PC-3 (cell line): Measurements from ENCODE around the gene CCL18. TPM values are rescaled to one million over a fixed set of nuclear protein-coding genes. Genes with fewer than 3 reads are reported as not detected.
"Not testable (repeated sequence)": the region's sequence is repeated elsewhere in the genome, so short reads cannot be mapped to it uniquely, and the experiment has no call there.

Experiments
- ATAC-seq: fragments of 200-7000 bp; cut with Tn5 transposase; 2 replicates; pipeline ENCODE4 v1.9.1; 2020; ENCODE audit warnings: mild to moderate bottlenecking, moderate library complexity
- BruUV-seq: library from RNA; stranded (reverse); fragments of 400-500 nt; replicated peaks from 2 replicates; lab custom pipeline; 2021; lab: Mats Ljungman, UMichigan
- CTCF ChIA-PET: fragments of 300-600 bp; sonication (Branson Sonifier 250); formaldehyde crosslinking; loops from one replicate; lab custom pipeline; 2022; ENCODE audit warnings: antibody characterized with exemption; lab: Charles Lee
- POLR2A ChIA-PET: fragments of 300-600 bp; sonication (Branson Sonifier 250); formaldehyde crosslinking; loops from one replicate; lab custom pipeline; 2022; ENCODE audit warnings: antibody characterized with exemption; ENCODE audit not compliant: unreplicated experiment; lab: Charles Lee
- DNase-seq: peaks from one replicate; pipeline ENCODE4 v3.0.0-alpha.2; 2015
- H2AFZ ChIP-seq: fragments of 300-600 bp; sonication (generic); 2 replicates; pipeline ENCODE4 v1.6.0; 2016; ENCODE audit warnings: antibody characterized with exemption, low read length
- H3F3A ChIP-seq: fragments of 300-600 bp; sonication (generic); one replicate; pipeline ENCODE4 v1.6.0; 2017; ENCODE audit warnings: antibody characterized with exemption, low read length, control low read depth, mild to moderate bottlenecking; ENCODE audit not compliant: unreplicated experiment
- H3K27ac ChIP-seq: fragments of 300-600 bp; sonication (generic); 2 replicates; pipeline ENCODE4 v1.5.1; 2016; ENCODE audit warnings: mild to moderate bottlenecking, low read length
- H3K27me3 ChIP-seq: fragments of 300-600 bp; sonication (generic); 2 replicates; pipeline ENCODE4 v1.6.1; 2016; ENCODE audit warnings: low read length, mixed read lengths
- H3K36me3 ChIP-seq: fragments of 300-600 bp; sonication (generic); 2 replicates; pipeline ENCODE4 v1.6.1; 2016; ENCODE audit warnings: low read depth, mixed run types, low read length, mixed read lengths
- H3K4me1 ChIP-seq: fragments of 300-600 bp; sonication (generic); 2 replicates; pipeline ENCODE4 v1.5.1; 2016; ENCODE audit warnings: low read length; ENCODE audit not compliant: insufficient read depth
- H3K4me2 ChIP-seq: fragments of 300-600 bp; sonication (generic); 2 replicates; pipeline ENCODE4 v1.6.0; 2016; ENCODE audit warnings: low read length
- H3K4me3 ChIP-seq: fragments of 300-600 bp; sonication (generic); 2 replicates; pipeline ENCODE4 v1.5.1; 2016; ENCODE audit warnings: mild to moderate bottlenecking, low read length, mixed read lengths
- H3K79me2 ChIP-seq: fragments of 300-600 bp; sonication (generic); 2 replicates; pipeline ENCODE4 v1.6.1; 2017; ENCODE audit warnings: low read length, mixed read lengths
- H3K9ac ChIP-seq: fragments of 300-600 bp; sonication (generic); 2 replicates; pipeline ENCODE4 v1.6.0; 2016; ENCODE audit warnings: mild to moderate bottlenecking, low read length
- H3K9me2 ChIP-seq: fragments of 300-600 bp; sonication (generic); replicated peaks from 2 replicates; pipeline ENCODE4 v1.6.1; 2016; ENCODE audit warnings: mixed run types, low read length, mixed read lengths
- H3K9me3 ChIP-seq: fragments of 300-600 bp; sonication (generic); 2 replicates; pipeline ENCODE4 v1.6.1; 2016; ENCODE audit warnings: low read length, mixed read lengths
- H4K20me1 ChIP-seq: fragments of 300-600 bp; sonication (generic); 2 replicates; pipeline ENCODE4 v1.6.1; 2016; ENCODE audit warnings: low read length, mixed read lengths
- CTCF ChIP-seq: fragments of 300-600 bp; sonication (generic); conservative IDR thresholded peaks from 2 replicates; pipeline ENCODE4 v1.5.1; 2017; ENCODE audit warnings: antibody characterized with exemption, low read depth, mild to moderate bottlenecking, low read length
- EZH2 ChIP-seq: fragments of 300-600 bp; sonication (generic); IDR thresholded peaks from one replicate; pipeline ENCODE4 v1.6.1; 2017; ENCODE audit warnings: antibody characterized with exemption, mild to moderate bottlenecking, low read length; ENCODE audit not compliant: unreplicated experiment
- EZH2phosphoT487 ChIP-seq: fragments of 300-600 bp; sonication (generic); IDR thresholded peaks from 2 replicates; pipeline ENCODE4 v1.6.1; 2018; ENCODE audit warnings: mild to moderate bottlenecking, antibody characterized with exemption, low read length, borderline replicate concordance
- intact Hi-C: fragments of 100-400 bp; cut with micrococcal nuclease; formaldehyde crosslinking; loops from 2 replicates; pipeline ENCODE4 v1.9.0; 2023
- total RNA-seq: library from RNA; depleted of rRNA; stranded (reverse); fragments of >200 nt; gene quantifications from 2 replicates; pipeline ENCODE4 v1.2.3, GENCODE V29; 2014

The CCL18 gene
- total RNA-seq, 1 experiment from 2014 or later, result not detected

GRCh38 chr17:36111068-36111490 lies 47.0 kb downstream of the CCL18 start:
- Histone ChIP-seq H4K20me1 (no peaks in the 10 kb centered on the region), H3K79me2 (no peaks in the 10 kb centered on the region), H3K4me2 (no peak overlapping the region), H3K9me2 (no peaks in the 10 kb centered on the region), H3K4me3 (no peak overlapping the region), H2AFZ (no peak overlapping the region), H3K27me3 (peaks cover 4% of the 10 kb centered on the region; the same call in 1 of the 2 replicates), H3K36me3 (no peaks in the 10 kb centered on the region), H3K4me1 (no peaks in the 10 kb centered on the region), H3F3A (no peaks in the 10 kb centered on the region), H3K27ac (no peak overlapping the region), H3K9me3 (no peaks in the 10 kb centered on the region), H3K9ac (no peak overlapping the region)
- intact Hi-C loops, result no loop called here
- ChIA-PET CTCF (no interaction called here), POLR2A (no interaction called here)
- no peak for TF ChIP-seq EZH2
- TF ChIP-seq EZH2phosphoT487, result no peak
- TF ChIP-seq CTCF, result no peak
- DNase-seq (no peak), ATAC-seq (no peak)
- BruUV-seq, result no TSS peak

GRCh38 chr17:36112572-36112971 lies 48.5 kb downstream of the CCL18 start:
- DNase-seq (no peak), ATAC-seq (no peak)
- no peak overlapping the region for H3K4me3 ChIP-seq
- H3K79me2 ChIP-seq, result no peaks in the 10 kb centered on the region
- BruUV-seq, result no TSS peak
- H3F3A ChIP-seq, result no peaks in the 10 kb centered on the region
- no peak overlapping the region for H3K27ac ChIP-seq
- TF ChIP-seq EZH2, result no peak
- no peaks in the 10 kb centered on the region for H3K9me2 ChIP-seq
- H3K36me3 ChIP-seq, result no peaks in the 10 kb centered on the region
- POLR2A ChIA-PET, result no interaction called here
- H3K9ac ChIP-seq, result no peak overlapping the region
- CTCF ChIA-PET, result no interaction called here
- H3K4me2 ChIP-seq, result no peak overlapping the region
- no peaks in the 10 kb centered on the region for H4K20me1 ChIP-seq
- H3K27me3 ChIP-seq, result peaks cover 4% of the 10 kb centered on the region; the same call in 1 of the 2 replicates
- intact Hi-C loops, result no loop called here
- H3K4me1 ChIP-seq, result no peaks in the 10 kb centered on the region
- H3K9me3 ChIP-seq, result no peaks in the 10 kb centered on the region
- H2AFZ ChIP-seq, result no peak overlapping the region

- H2AFZ ChIP-seq, H3K9me2 ChIP-seq, H4K20me1 ChIP-seq, H3K27ac ChIP-seq, H3K4me1 ChIP-seq, CTCF ChIA-PET, H3F3A ChIP-seq, DNase-seq, ATAC-seq, H3K9me3 ChIP-seq, H3K4me3 ChIP-seq, BruUV-seq, POLR2A ChIA-PET, H3K79me2 ChIP-seq, H3K36me3 ChIP-seq, intact Hi-C loops, H3K27me3 ChIP-seq, H3K9ac ChIP-seq, H3K4me2 ChIP-seq: not testable (repeated sequence)
Measured at GRCh38 chr17:36113131-36113530, 49.1 kb downstream of the CCL18 start.

GRCh38 chr17:36114971-36115648 lies 51.0 kb downstream of the CCL18 start:
- H3K27me3 ChIP-seq, H3K4me1 ChIP-seq, H3K4me3 ChIP-seq, ATAC-seq, H3K4me2 ChIP-seq, H2AFZ ChIP-seq, POLR2A ChIA-PET, intact Hi-C loops, H4K20me1 ChIP-seq, H3K36me3 ChIP-seq, H3K79me2 ChIP-seq, BruUV-seq, H3K27ac ChIP-seq, H3K9me3 ChIP-seq, H3K9me2 ChIP-seq, CTCF ChIA-PET, H3K9ac ChIP-seq, H3F3A ChIP-seq: not testable (repeated sequence)
- peak; percentile 12 for DNase-seq

GRCh38 chr17:36115649-36115977 lies 51.5 kb downstream of the CCL18 start:
- H3F3A ChIP-seq, CTCF ChIA-PET, intact Hi-C loops, H3K79me2 ChIP-seq, H3K27ac ChIP-seq, H3K4me2 ChIP-seq, H4K20me1 ChIP-seq, H3K36me3 ChIP-seq, H3K4me1 ChIP-seq, ATAC-seq, H3K9ac ChIP-seq, H3K9me2 ChIP-seq, POLR2A ChIA-PET, H3K4me3 ChIP-seq, H3K9me3 ChIP-seq, H2AFZ ChIP-seq, H3K27me3 ChIP-seq, DNase-seq, BruUV-seq: not testable (repeated sequence)
